Mesothelial cell of epicardium (in vitro differentiated cells): ENCODE data around the gene ARSG. TPM values are rescaled to one million over a fixed set of nuclear protein-coding genes. Genes with fewer than 3 reads are reported as not detected.
"Not testable (repeated sequence)": the region's sequence is repeated elsewhere in the genome, so short reads cannot be mapped to it uniquely, and the experiment has no call there.

Source experiments
- DNase-seq, 2 experiments: peaks; one replicate each; pipeline ENCODE4 v3.0.0; 2021; ENCODE audit warnings: low spot score in 2 of 2; ENCODE audit not compliant: unreplicated experiment in 2 of 2
- H3K27ac Mint-ChIP-seq: 2 replicates; pipeline ENCODE4 v1.8.0; 2021; ENCODE audit warnings: mixed read lengths
- H3K27me3 Mint-ChIP-seq: 2 replicates; pipeline ENCODE4 v1.8.0; 2021; ENCODE audit warnings: low read depth, mixed read lengths
- H3K36me3 Mint-ChIP-seq: 2 replicates; pipeline ENCODE4 v1.8.0; 2021; ENCODE audit warnings: mixed read lengths
- H3K4me1 Mint-ChIP-seq: 2 replicates; pipeline ENCODE4 v1.8.0; 2021; ENCODE audit warnings: mixed read lengths
- H3K4me3 Mint-ChIP-seq: 2 replicates; pipeline ENCODE4 v1.8.0; 2021; ENCODE audit warnings: mild to moderate bottlenecking, moderate library complexity, mixed read lengths
- H3K9me3 Mint-ChIP-seq: 2 replicates; pipeline ENCODE4 v1.8.0; 2021; ENCODE audit warnings: mixed read lengths
- CTCF ChIP-seq: fragments of 200-600 bp; sonication (generic); IDR thresholded peaks from one replicate; pipeline ENCODE4 v1.5.0; 2021; ENCODE audit warnings: antibody characterized with exemption; ENCODE audit not compliant: unreplicated experiment
- total RNA-seq: library from RNA; stranded (reverse); gene quantifications from 3 replicates; pipeline ENCODE4 v1.2.1, GENCODE V29; 2021

ARSG gene
- total RNA-seq, 1 donor from 2014 or later, result 7.8 TPM

GRCh38 chr17:68257934-68258333 is 33.4 kb upstream of the ARSG start:
- Mint-ChIP-seq H3K27ac (no peak overlapping the region), H3K4me1 (peaks cover 10% of the 10 kb centered on the region), H3K27me3 (no peaks in the 10 kb centered on the region), H3K9me3 (no peaks in the 10 kb centered on the region), H3K36me3 (peaks cover 17% of the 10 kb centered on the region), H3K4me3 (no peak overlapping the region)
- TF ChIP-seq CTCF, result no peak
- DNase-seq, result no peak

GRCh38 chr17:68258890-68259647 is 32.2 kb upstream of the ARSG start:
- H3K9me3 Mint-ChIP-seq, H3K27me3 Mint-ChIP-seq: not testable (repeated sequence)
- H3K4me1 Mint-ChIP-seq, result peaks cover 10% of the 10 kb centered on the region
- peak overlapping the region; percentile 34 for H3K27ac Mint-ChIP-seq
- peak in 1 of 2 experiments; percentile 43 for DNase-seq
- peaks cover 14% of the 10 kb centered on the region for H3K36me3 Mint-ChIP-seq
- H3K4me3 Mint-ChIP-seq, result peak overlapping the region; percentile 39

GRCh38 chr17:68259648-68259951 is 31.7 kb upstream of the ARSG start:
- not testable (repeated sequence) for H3K9me3 Mint-ChIP-seq, DNase-seq, H3K27me3 Mint-ChIP-seq, H3K4me3 Mint-ChIP-seq
- H3K4me1 Mint-ChIP-seq, result peaks cover 10% of the 10 kb centered on the region
- H3K27ac Mint-ChIP-seq, result peak overlapping the region; percentile 14
- H3K36me3 Mint-ChIP-seq, result peaks cover 12% of the 10 kb centered on the region

GRCh38 chr17:68260051-68260762 is 31.1 kb upstream of the ARSG start:
- Mint-ChIP-seq H3K4me1 (peaks cover 10% of the 10 kb centered on the region), H3K9me3 (no peaks in the 10 kb centered on the region), H3K27me3 (no peaks in the 10 kb centered on the region), H3K36me3 (peaks cover 10% of the 10 kb centered on the region), H3K4me3 (no peak overlapping the region), H3K27ac (no peak overlapping the region)
- no peak for DNase-seq
- no peak for TF ChIP-seq CTCF

GRCh38 chr17:68262467-68262866 is 28.8 kb upstream of the ARSG start:
- H3K27me3 Mint-ChIP-seq, result not testable (repeated sequence)

GRCh38 chr17:68263101-68263681 is 28.1 kb upstream of the ARSG start:
- DNase-seq, H3K36me3 Mint-ChIP-seq: not testable (repeated sequence)

More at GRCh38 chr17:68262467-68262866, 28.8 kb upstream of the ARSG start:
- H3K36me3 Mint-ChIP-seq, H3K4me3 Mint-ChIP-seq, H3K9me3 Mint-ChIP-seq, H3K27ac Mint-ChIP-seq, DNase-seq: not testable (repeated sequence)
- peaks cover 10% of the 10 kb centered on the region for H3K4me1 Mint-ChIP-seq

GRCh38 chr17:68265833-68266232 is 25.5 kb upstream of the ARSG start:
- H3K27ac Mint-ChIP-seq, H3K36me3 Mint-ChIP-seq, DNase-seq, H3K9me3 Mint-ChIP-seq, H3K4me3 Mint-ChIP-seq, H3K4me1 Mint-ChIP-seq, H3K27me3 Mint-ChIP-seq: not testable (repeated sequence)

More at GRCh38 chr17:68263101-68263681, 28.1 kb upstream of the ARSG start:
- not testable (repeated sequence) for H3K4me1 Mint-ChIP-seq, H3K9me3 Mint-ChIP-seq, H3K27ac Mint-ChIP-seq, H3K4me3 Mint-ChIP-seq, H3K27me3 Mint-ChIP-seq
- TF ChIP-seq CTCF, result peak; percentile 75
